ENCODE results near the gene ACIN1. TPM values are rescaled to one million over a fixed set of nuclear protein-coding genes. Genes with fewer than 3 reads are reported as not detected.

Gene ACIN1
- total and polyA plus RNA-seq, 2 of the 13 experiments (the other 11 are each of a cell fraction or from before 2014, with no cell fraction given): 165 to 183 TPM

- TF ChIP-seq ZNF280D (CRISPR knock-in tag; IDR thresholded peaks at IDR 0.05) (no peak; the same call in none of the 2 replicates), ZNF362 (CRISPR knock-in tag; IDR thresholded peaks at IDR 0.05; ENCODE audit: borderline replicate concordance) (0 out of 2 replicates have a peak, but pooled peaks have one; percentile 12), FOSL1 (CRISPR knock-in tag; IDR thresholded peaks at IDR 0.05; ENCODE audit: borderline replicate concordance) (no peak), NFE2L1 (CRISPR knock-in tag; IDR thresholded peaks at IDR 0.05; ENCODE audit: borderline replicate concordance) (no peak), PPARG (CRISPR knock-in tag; conservative IDR thresholded peaks at IDR 0.05) (0 out of 2 replicates have a peak, but pooled peaks have one; percentile 29), MLX (CRISPR knock-in tag; IDR thresholded peaks at IDR 0.05) (peak; percentile 29), HIVEP1 (CRISPR knock-in tag; IDR thresholded peaks at IDR 0.05) (peak; percentile 67; the same call in 1 of the 2 replicates), MAFK (conservative IDR thresholded peaks at IDR 0.05 in 1 of 2, IDR thresholded peaks at IDR 0.05 in 1 of 2; ENCODE audit: low read length in 2 of 2) (0 out of 4 replicates have a peak, but pooled peaks have one; percentile 24 to 42), TERF1 (CRISPR knock-in tag; IDR thresholded peaks at IDR 0.05) (no peak), TEAD2 (CRISPR knock-in tag; IDR thresholded peaks at IDR 0.05) (no peak), ZBTB10 (CRISPR knock-in tag; IDR thresholded peaks at IDR 0.05; ENCODE audit: borderline replicate concordance) (no peak), ZNF234 (CRISPR knock-in tag; conservative IDR thresholded peaks at IDR 0.05) (no peak), MIXL1 (CRISPR knock-in tag; IDR thresholded peaks at IDR 0.05) (peak; percentile 84; the same call in 1 of the 2 replicates), JDP2 (CRISPR knock-in tag; IDR thresholded peaks at IDR 0.05; ENCODE audit: borderline replicate concordance) (no peak), ZNF253 (CRISPR knock-in tag; IDR thresholded peaks at IDR 0.05; ENCODE audit: borderline replicate concordance) (no peak), MAFG (CRISPR knock-in tag; IDR thresholded peaks at IDR 0.05) (no peak), ZBTB7B (CRISPR knock-in tag; IDR thresholded peaks at IDR 0.05) (0 out of 2 replicates have a peak, but pooled peaks have one; percentile 68), BRD4 (CRISPR knock-in tag; IDR thresholded peaks at IDR 0.05) (peak; percentile 90), MAFF (IDR thresholded peaks at IDR 0.05; ENCODE audit: low read depth, low read length) (0 out of 2 replicates have a peak, but pooled peaks have one; percentile 32)
Measured at GRCh38 chr14:23071244-23071920, 23.6 kb downstream of the ACIN1 start (continued).

All from HepG2 (cell line).